PC-9 (cell line): ENCODE results near the gene ZNF892.

Experiments used
- EZH2 ChIP-seq: fragments of 200-600 bp; sonication (generic); IDR thresholded peaks from 2 replicates; pipeline ENCODE4 v1.8.0; 2017; ENCODE audit warnings: antibody characterized with exemption, low read depth
- TF ChIP-seq, protein P1 (sequence below): fragments of 200-600 bp; sonication (generic); conservative IDR thresholded peaks from 2 replicates; pipeline ENCODE4 v1.6.1; 2017; ENCODE audit warnings: mixed run types, antibody characterized with exemption, mild to moderate bottlenecking, moderate library complexity

DNA sequence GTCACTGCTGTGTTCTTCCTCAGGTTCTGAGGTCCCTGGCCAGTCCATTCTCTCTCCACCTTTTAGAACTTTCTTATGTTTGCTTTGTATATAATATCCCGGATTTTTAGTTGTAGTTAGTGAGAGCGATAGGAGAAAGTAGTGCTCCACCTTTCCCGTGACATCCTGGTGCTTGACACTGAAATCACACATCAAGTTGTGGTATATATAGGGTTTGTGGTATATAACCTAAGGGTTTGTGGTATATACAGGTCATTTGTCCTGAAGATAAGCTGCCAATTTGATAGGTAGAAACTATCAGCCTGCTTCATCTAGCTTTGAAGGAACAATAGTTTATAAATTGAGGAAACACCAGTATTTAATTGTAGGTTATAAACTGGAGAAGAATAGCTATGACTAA lies 13.1 kb downstream of the ZNF892 start:
- no peak for TF ChIP-seq EZH2
- TF ChIP-seq, protein P1, sequence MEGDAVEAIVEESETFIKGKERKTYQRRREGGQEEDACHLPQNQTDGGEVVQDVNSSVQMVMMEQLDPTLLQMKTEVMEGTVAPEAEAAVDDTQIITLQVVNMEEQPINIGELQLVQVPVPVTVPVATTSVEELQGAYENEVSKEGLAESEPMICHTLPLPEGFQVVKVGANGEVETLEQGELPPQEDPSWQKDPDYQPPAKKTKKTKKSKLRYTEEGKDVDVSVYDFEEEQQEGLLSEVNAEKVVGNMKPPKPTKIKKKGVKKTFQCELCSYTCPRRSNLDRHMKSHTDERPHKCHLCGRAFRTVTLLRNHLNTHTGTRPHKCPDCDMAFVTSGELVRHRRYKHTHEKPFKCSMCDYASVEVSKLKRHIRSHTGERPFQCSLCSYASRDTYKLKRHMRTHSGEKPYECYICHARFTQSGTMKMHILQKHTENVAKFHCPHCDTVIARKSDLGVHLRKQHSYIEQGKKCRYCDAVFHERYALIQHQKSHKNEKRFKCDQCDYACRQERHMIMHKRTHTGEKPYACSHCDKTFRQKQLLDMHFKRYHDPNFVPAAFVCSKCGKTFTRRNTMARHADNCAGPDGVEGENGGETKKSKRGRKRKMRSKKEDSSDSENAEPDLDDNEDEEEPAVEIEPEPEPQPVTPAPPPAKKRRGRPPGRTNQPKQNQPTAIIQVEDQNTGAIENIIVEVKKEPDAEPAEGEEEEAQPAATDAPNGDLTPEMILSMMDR, result no peak
